Esophagus muscularis mucosa (tissue), 4 donors: ENCODE measurements around the gene PCBP3. TPM values are rescaled to one million over a fixed set of nuclear protein-coding genes. Genes with fewer than 3 reads are reported as not detected.

Source experiments
- DNase-seq: peaks from one replicate; pipeline ENCODE4 v3.0.0-alpha.2; 2017; ENCODE audit errors: extremely low spot score
- H3K27ac ChIP-seq, 4 donors: fragments of 200-600 bp; sonication (generic); replicated peaks in 1 of 4; 1 replicate in 3 of 4; 2 replicates in 1 of 4; pipeline ENCODE4 v1.5.1; 2016 to 2019; ENCODE audit warnings: mild to moderate bottlenecking in 1 of 4
- H3K27me3 ChIP-seq, 4 donors: fragments of 200-600 bp; sonication (generic); one replicate each; pipeline versions ENCODE4 v1.5.1 to v1.6.0; 2016 to 2019
- H3K36me3 ChIP-seq, 4 donors: fragments of 200-600 bp; sonication (generic); one replicate each; pipeline ENCODE4 v1.5.1; 2016 to 2019
- H3K4me1 ChIP-seq, 4 donors: fragments of 200-600 bp; sonication (generic); one replicate each; pipeline ENCODE4 v1.5.1; 2016 to 2019
- H3K4me3 ChIP-seq, 4 donors: fragments of 200-600 bp; sonication (generic); 1 replicate in 2 of 4; 2 replicates in 2 of 4; pipeline ENCODE4 v1.5.1; 2016 to 2019; ENCODE audit warnings: mild to moderate bottlenecking in 4 of 4, moderate library complexity in 1 of 4
- H3K9me3 ChIP-seq, 4 donors: fragments of 200-600 bp; sonication (generic); 1 replicate in 3 of 4; 2 replicates in 1 of 4; pipeline ENCODE4 v1.5.1; 2016 to 2019
- EP300 ChIP-seq: sonication (generic); formaldehyde crosslinking; IDR thresholded peaks from one replicate; pipeline ENCODE4 v1.6.1; 2017; ENCODE audit warnings: antibody characterized with exemption
- POLR2A ChIP-seq: fragments of 450-650 bp; IDR thresholded peaks from one replicate; pipeline ENCODE4 v1.6.1; 2017; ENCODE audit warnings: antibody characterized with exemption, moderate library complexity, mild to moderate bottlenecking, low read depth
- POLR2AphosphoS5 ChIP-seq, 2 donors: sonication (generic); formaldehyde crosslinking; IDR thresholded peaks; one replicate each; pipeline ENCODE4 v1.6.1; 2017; ENCODE audit warnings: antibody characterized with exemption in 2 of 2
- WGBS: methylation state at CpG from one replicate; pipeline ENCODE4 v1.1.5; 2018; 5-methylcytosine and 5-hydroxymethylcytosine counted together
- intact Hi-C: fragments of 100-400 bp; cut with DNase I; formaldehyde crosslinking; loops from one replicate; pipeline ENCODE4 v1.15.1; 2023
- total RNA-seq, 4 donors: library from RNA; depleted of rRNA; stranded (reverse); fragments of >200 nt; gene quantifications; one replicate each; pipeline versions ENCODE4 v1.1.0 to v1.2.1, GENCODE V29; 2016
- TF ChIP-seq, protein P1 (sequence below), 3 experiments: fragments of 200-600 bp in 2 of 3; fragments of 450-650 bp in 1 of 3; sonication (generic) in 2 of 3; IDR thresholded peaks; one replicate each; pipeline ENCODE4 v1.5.1; 2017 to 2019; ENCODE audit warnings: antibody characterized with exemption in 3 of 3, mild to moderate bottlenecking in 2 of 3, moderate library complexity in 1 of 3

PCBP3 gene
- total RNA-seq, 4 donors from 2014 or later, result 7.5 to 9.2 (median 8.1) TPM

DNA sequence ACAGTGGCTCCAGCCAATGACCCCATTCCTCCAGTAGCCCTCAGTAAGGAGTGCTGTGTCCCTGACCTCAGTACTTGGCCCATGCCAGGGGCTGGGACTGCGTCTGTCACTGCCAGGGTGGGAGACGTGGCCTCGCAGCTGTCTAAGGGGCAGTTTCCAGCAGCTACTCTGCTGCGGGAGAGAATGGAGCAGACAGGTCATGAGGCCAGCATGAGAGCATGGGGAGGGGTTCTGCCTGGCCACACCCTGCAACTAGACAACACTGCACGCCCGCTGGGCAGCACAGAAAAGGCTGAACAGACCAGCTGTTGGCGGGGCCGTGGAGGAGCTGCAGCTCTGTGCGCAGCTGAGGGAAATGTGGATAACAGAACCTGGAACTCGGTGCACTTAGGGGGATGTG, 246.4 kb downstream of the PCBP3 start:
- WGBS, result 61% methylated on average over 10 of the region's 10 CpGs
- Histone ChIP-seq H3K4me1 (peaks cover 30 to 57% (median 44%) of the 10 kb centered on the region in 4 donors), H3K9me3 (no peaks in the 10 kb centered on the region), H3K36me3 (no peaks in the 10 kb centered on the region), H3K4me3 (no peak overlapping the region), H3K27ac (peak overlapping the region in 2 of 4 donors; percentile 4 to 42), H3K27me3 (peaks cover 0 to 15% (median 2%) of the 10 kb centered on the region in 4 donors)
- TF ChIP-seq POLR2A (no peak), EP300 (no peak), POLR2AphosphoS5 (IDR thresholded peaks at IDR 0.05) (peak; percentile 4 to 33)
- TF ChIP-seq, protein P1, sequence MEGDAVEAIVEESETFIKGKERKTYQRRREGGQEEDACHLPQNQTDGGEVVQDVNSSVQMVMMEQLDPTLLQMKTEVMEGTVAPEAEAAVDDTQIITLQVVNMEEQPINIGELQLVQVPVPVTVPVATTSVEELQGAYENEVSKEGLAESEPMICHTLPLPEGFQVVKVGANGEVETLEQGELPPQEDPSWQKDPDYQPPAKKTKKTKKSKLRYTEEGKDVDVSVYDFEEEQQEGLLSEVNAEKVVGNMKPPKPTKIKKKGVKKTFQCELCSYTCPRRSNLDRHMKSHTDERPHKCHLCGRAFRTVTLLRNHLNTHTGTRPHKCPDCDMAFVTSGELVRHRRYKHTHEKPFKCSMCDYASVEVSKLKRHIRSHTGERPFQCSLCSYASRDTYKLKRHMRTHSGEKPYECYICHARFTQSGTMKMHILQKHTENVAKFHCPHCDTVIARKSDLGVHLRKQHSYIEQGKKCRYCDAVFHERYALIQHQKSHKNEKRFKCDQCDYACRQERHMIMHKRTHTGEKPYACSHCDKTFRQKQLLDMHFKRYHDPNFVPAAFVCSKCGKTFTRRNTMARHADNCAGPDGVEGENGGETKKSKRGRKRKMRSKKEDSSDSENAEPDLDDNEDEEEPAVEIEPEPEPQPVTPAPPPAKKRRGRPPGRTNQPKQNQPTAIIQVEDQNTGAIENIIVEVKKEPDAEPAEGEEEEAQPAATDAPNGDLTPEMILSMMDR (IDR thresholded peaks at IDR 0.05), result no peak
- intact Hi-C loops, result no loop called here
- no peak for DNase-seq

DNA sequence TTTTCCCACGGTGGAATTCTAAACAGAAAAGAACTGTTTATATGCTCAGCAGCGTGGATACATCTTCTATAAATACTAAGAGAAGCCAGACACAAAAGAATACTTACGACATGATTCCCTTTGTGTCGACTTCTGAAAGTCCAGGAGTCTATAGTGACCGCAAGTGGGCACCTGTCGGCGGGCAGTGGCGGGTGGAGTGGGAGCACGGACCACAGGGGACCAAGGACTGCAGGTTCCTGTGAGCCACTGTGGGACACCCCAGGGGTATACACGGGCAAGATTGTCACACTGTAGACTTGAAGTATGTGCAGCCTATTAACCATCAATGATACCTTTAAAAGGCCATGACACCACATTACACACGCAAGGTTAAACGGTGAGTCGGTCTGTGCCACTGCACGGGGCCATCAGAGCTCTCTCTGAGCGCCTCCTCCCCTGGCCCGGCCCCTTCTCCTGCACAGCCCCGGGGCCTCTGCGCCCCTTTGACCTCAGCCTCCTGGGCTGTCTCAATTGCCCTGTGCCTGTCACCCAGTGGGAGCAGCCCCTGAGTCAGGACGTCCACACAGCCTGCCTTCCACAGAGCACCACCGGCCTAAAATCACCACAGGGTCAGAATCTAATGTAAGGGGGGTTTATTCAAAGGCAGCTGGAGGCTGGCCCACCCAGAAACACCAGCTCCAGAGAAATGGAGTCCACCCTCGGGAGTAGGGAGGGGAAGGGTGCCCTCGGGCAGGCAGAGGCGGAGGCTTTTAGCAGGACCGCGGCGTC, 248.0 kb downstream of the PCBP3 start:
- Histone ChIP-seq H3K4me1 (peaks cover 28 to 56% (median 46%) of the 10 kb centered on the region in 4 donors), H3K9me3 (no peaks in the 10 kb centered on the region), H3K4me3 (peak overlapping the region in 2 of 4 donors; percentile 24 to 32), H3K27me3 (peaks cover 0 to 15% (median 2%) of the 10 kb centered on the region in 4 donors), H3K27ac (peak overlapping the region in 2 of 4 donors; percentile 35 to 56), H3K36me3 (no peaks in the 10 kb centered on the region)
- no peak for DNase-seq
- intact Hi-C loops, result no loop called here
- WGBS, result 59% methylated on average over 24 of the region's 26 CpGs
- TF ChIP-seq POLR2A (no peak), EP300 (no peak)

DNA sequence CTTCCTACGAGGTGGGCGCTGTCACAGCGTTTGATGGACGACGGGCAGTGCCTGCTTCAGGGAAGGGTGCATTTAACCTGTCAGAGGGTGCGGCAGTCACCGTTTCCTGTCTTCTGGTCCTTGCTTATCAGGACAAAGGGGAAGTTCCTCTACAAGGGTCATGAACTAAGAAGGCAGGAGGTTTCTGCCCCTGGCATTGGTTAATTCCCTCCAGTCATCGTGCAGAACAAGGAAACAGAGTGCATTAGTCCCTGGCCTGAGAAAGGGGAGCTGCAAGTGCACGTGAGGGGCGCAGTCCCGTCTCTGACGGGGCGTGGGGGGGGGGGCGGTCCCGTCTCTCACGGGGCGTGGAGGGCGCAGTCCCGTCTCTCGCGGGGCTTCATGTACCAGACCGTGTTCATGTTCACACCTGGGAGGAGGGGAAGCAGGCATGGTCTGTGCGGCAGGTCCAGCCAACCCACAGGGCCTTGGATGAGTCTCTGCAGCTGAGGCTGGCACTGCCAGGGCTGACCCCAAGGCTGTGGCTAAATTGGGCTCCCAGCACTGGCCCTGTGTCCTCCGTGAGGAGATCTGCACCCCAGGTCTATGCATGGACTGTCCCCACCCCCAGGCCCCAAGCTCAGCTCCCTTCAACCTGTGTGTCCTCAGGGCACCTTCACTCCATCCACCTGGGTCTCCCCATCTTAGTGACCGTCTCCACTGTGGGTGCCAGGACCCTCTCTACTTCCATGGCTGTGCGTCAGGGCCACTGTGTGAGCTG, 248.8 kb downstream of the PCBP3 start:
- Histone ChIP-seq H3K9me3 (no peaks in the 10 kb centered on the region), H3K27ac (peak overlapping the region in 2 of 4 donors; percentile 35 to 56), H3K4me1 (peaks cover 21 to 48% (median 39%) of the 10 kb centered on the region in 4 donors), H3K4me3 (peak overlapping the region in 2 of 4 donors; percentile 24 to 32), H3K36me3 (no peaks in the 10 kb centered on the region), H3K27me3 (peaks cover 0 to 15% (median 2%) of the 10 kb centered on the region in 4 donors)
- intact Hi-C loops, result no loop called here
- WGBS, result 59% methylated on average over 25 of the region's 26 CpGs
- DNase-seq, result no peak
- TF ChIP-seq EP300 (no peak), POLR2AphosphoS5 (IDR thresholded peaks at IDR 0.05) (no peak), POLR2A (no peak)
- TF ChIP-seq, protein P1 (IDR thresholded peaks at IDR 0.05), result no peak

DNA sequence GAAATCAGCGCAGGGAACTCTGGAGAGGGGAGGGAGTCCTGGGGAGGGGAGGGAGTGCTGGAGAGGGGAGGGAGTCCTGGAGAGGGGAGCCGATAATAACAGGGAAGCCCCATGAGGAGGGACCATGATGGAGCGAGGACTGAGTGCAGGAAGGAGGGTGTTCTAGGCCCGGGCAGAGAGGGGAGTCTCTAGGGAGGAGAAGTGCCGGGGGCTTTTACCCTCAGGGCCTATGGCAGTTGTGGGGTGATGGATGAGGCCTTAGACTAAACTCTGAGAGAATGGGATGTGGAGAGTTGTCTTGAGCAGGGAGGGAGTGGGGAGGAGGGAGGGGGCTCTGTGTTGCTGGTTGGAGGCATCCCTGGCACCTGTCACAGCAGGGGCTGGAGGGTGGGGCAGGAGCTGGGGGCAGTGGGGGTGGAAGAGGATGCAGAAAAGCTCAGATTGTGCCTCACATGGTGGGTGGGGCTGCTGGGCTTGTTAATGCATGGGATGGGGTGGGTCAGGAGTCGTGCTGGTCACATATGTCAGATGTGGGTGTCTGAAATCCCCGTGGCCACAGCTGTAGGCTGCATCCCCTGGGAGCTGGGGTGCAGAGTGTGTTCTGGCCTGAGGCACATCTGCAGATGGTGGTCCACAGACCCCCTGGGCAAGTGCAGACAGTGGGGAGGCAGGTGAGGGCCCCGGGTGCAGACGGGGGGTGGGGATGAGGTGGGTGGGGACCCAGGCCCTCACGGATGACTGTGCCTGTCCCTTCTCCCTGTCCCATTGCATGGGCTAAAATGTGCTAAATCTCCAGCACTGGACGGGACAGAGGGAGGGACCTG, 249.6 kb downstream of the PCBP3 start:
- DNase-seq, result no peak
- Histone ChIP-seq H3K27ac (no peak overlapping the region), H3K36me3 (no peaks in the 10 kb centered on the region), H3K27me3 (peaks cover 0 to 15% (median 2%) of the 10 kb centered on the region in 4 donors), H3K9me3 (no peaks in the 10 kb centered on the region), H3K4me3 (no peak overlapping the region), H3K4me1 (peaks cover 14 to 44% (median 36%) of the 10 kb centered on the region in 4 donors)
- WGBS, result 66% methylated on average over 11 of the region's 11 CpGs
- intact Hi-C loops, result no loop called here
- TF ChIP-seq EP300, result no peak
- TF ChIP-seq, protein P1 (IDR thresholded peaks at IDR 0.05), result no peak
- TF ChIP-seq POLR2A, result no peak
- TF ChIP-seq POLR2AphosphoS5 (IDR thresholded peaks at IDR 0.05), result no peak
